ENCODE data around the gene PIP4K2A.
A peak's percentile ranks its signal among the peaks of the same experiment; 100 is the strongest.

The PIP4K2A gene

GRCh38 chr10:22682237-22683139 lies 31.9 kb downstream of the PIP4K2A start:
- Histone ChIP-seq H3K4me3 (ENCODE audit: low read length, poor library complexity, severe bottlenecking) (peak overlapping the region; percentile 46), H3K4me2 (ENCODE audit: low read depth, low read length, poor library complexity, severe bottlenecking) (peak overlapping the region; percentile 71), H3K9me2 (replicated peaks; ENCODE audit: low read depth, low read length) (no peaks in the 10 kb centered on the region), H3K9me3 (ENCODE audit: insufficient read depth, low read depth, low read length) (no peaks in the 10 kb centered on the region), H3K27me3 (ENCODE audit: insufficient read depth, low read length, poor library complexity, severe bottlenecking) (no peaks in the 10 kb centered on the region), H2AFZ (ENCODE audit: low read length) (no peak overlapping the region), H3K79me2 (ENCODE audit: insufficient read depth, low read length) (peaks cover 92% of the 10 kb centered on the region), H3F3A (ENCODE audit: low read depth) (peaks cover 13% of the 10 kb centered on the region), H3K4me1 (ENCODE audit: insufficient read depth, low read length, poor library complexity, severe bottlenecking) (peaks cover 70% of the 10 kb centered on the region), H3K36me3 (ENCODE audit: insufficient read depth, low read length) (no peaks in the 10 kb centered on the region), H3K9ac (ENCODE audit: low read depth, low read length, poor library complexity, severe bottlenecking) (peak overlapping the region; percentile 31), H4K20me1 (ENCODE audit: insufficient read depth, low read length, poor library complexity, severe bottlenecking) (peaks cover 26% of the 10 kb centered on the region)
- TF ChIP-seq EZH2phosphoT487 (IDR thresholded peaks at IDR 0.05; ENCODE audit: borderline replicate concordance) (no peak), CTCF (conservative IDR thresholded peaks at IDR 0.05; ENCODE audit: low read length) (no peak)

- peak overlapping the region; percentile 31 for H3K9ac ChIP-seq (ENCODE audit: low read depth, low read length, poor library complexity, severe bottlenecking)
- peaks cover 75% of the 10 kb centered on the region for H3K4me1 ChIP-seq (ENCODE audit: insufficient read depth, low read length, poor library complexity, severe bottlenecking)
- H3K79me2 ChIP-seq (ENCODE audit: insufficient read depth, low read length): peaks cover 92% of the 10 kb centered on the region
- no peak overlapping the region for H2AFZ ChIP-seq (ENCODE audit: low read length)
- TF ChIP-seq CTCF (conservative IDR thresholded peaks at IDR 0.05; ENCODE audit: low read length) (no peak), EZH2phosphoT487 (IDR thresholded peaks at IDR 0.05; ENCODE audit: borderline replicate concordance) (no peak)
- no peaks in the 10 kb centered on the region for H3K36me3 ChIP-seq (ENCODE audit: insufficient read depth, low read length)
- peak overlapping the region; percentile 71 for H3K4me2 ChIP-seq (ENCODE audit: low read depth, low read length, poor library complexity, severe bottlenecking)
- H3F3A ChIP-seq (ENCODE audit: low read depth): peaks cover 13% of the 10 kb centered on the region
- peak overlapping the region; percentile 46 for H3K4me3 ChIP-seq (ENCODE audit: low read length, poor library complexity, severe bottlenecking)
- peaks cover 26% of the 10 kb centered on the region for H4K20me1 ChIP-seq (ENCODE audit: insufficient read depth, low read length, poor library complexity, severe bottlenecking)
- no peaks in the 10 kb centered on the region for H3K9me2 ChIP-seq (replicated peaks; ENCODE audit: low read depth, low read length)
- no peaks in the 10 kb centered on the region for H3K27me3 ChIP-seq (ENCODE audit: insufficient read depth, low read length, poor library complexity, severe bottlenecking)
- no peaks in the 10 kb centered on the region for H3K9me3 ChIP-seq (ENCODE audit: insufficient read depth, low read depth, low read length)
Measured at GRCh38 chr10:22681783-22682183, 32.6 kb downstream of the PIP4K2A start.

GRCh38 chr10:22681301-22681700 lies 33.1 kb downstream of the PIP4K2A start:
- Histone ChIP-seq H3F3A (ENCODE audit: low read depth) (peaks cover 13% of the 10 kb centered on the region), H3K4me1 (ENCODE audit: insufficient read depth, low read length, poor library complexity, severe bottlenecking) (peaks cover 78% of the 10 kb centered on the region), H3K36me3 (ENCODE audit: insufficient read depth, low read length) (no peaks in the 10 kb centered on the region), H3K9me2 (replicated peaks; ENCODE audit: low read depth, low read length) (no peaks in the 10 kb centered on the region), H4K20me1 (ENCODE audit: insufficient read depth, low read length, poor library complexity, severe bottlenecking) (peaks cover 30% of the 10 kb centered on the region), H3K4me2 (ENCODE audit: low read depth, low read length, poor library complexity, severe bottlenecking) (peak overlapping the region; percentile 63), H3K4me3 (ENCODE audit: low read length, poor library complexity, severe bottlenecking) (no peak overlapping the region), H2AFZ (ENCODE audit: low read length) (no peak overlapping the region), H3K79me2 (ENCODE audit: insufficient read depth, low read length) (peaks cover 92% of the 10 kb centered on the region), H3K27me3 (ENCODE audit: insufficient read depth, low read length, poor library complexity, severe bottlenecking) (no peaks in the 10 kb centered on the region), H3K9ac (ENCODE audit: low read depth, low read length, poor library complexity, severe bottlenecking) (peak overlapping the region; percentile 47), H3K9me3 (ENCODE audit: insufficient read depth, low read depth, low read length) (no peaks in the 10 kb centered on the region)
- TF ChIP-seq CTCF (conservative IDR thresholded peaks at IDR 0.05; ENCODE audit: low read length) (no peak), EZH2phosphoT487 (IDR thresholded peaks at IDR 0.05; ENCODE audit: borderline replicate concordance) (no peak)

Data from Loucy (cell line).